ENCODE measurements around the gene CLDN7.

Gene CLDN7

GRCh38 chr17:7262192-7262934, at the start of gene CLDN7:
Gene CLDN7 (minus strand): TSS chr17:7262478. CDS start chr17:7262043, 435 bp downstream.
- DNase-seq: no peak

GRCh38 chr17:7311110-7311705, 48.9 kb upstream of the CLDN7 start:
- DNase-seq: no peak

DNA sequence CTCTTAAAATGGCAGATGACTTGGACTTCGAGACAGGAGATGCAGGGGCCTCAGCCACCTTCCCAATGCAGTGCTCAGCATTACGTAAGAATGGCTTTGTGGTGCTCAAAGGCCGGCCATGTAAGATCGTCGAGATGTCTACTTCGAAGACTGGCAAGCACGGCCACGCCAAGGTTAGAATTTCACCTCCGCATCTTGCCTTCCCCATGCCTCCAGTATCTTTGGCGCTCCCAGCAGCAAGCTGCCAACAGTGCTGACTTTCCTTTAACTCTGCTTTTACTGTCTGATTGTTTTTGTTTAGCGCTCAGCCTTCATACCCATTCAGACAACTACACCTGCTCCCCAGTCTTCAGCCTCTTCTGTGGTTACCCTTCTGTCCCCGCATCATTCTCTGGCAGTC, 47.4 kb upstream of the CLDN7 start:
- no peak for DNase-seq

DNA sequence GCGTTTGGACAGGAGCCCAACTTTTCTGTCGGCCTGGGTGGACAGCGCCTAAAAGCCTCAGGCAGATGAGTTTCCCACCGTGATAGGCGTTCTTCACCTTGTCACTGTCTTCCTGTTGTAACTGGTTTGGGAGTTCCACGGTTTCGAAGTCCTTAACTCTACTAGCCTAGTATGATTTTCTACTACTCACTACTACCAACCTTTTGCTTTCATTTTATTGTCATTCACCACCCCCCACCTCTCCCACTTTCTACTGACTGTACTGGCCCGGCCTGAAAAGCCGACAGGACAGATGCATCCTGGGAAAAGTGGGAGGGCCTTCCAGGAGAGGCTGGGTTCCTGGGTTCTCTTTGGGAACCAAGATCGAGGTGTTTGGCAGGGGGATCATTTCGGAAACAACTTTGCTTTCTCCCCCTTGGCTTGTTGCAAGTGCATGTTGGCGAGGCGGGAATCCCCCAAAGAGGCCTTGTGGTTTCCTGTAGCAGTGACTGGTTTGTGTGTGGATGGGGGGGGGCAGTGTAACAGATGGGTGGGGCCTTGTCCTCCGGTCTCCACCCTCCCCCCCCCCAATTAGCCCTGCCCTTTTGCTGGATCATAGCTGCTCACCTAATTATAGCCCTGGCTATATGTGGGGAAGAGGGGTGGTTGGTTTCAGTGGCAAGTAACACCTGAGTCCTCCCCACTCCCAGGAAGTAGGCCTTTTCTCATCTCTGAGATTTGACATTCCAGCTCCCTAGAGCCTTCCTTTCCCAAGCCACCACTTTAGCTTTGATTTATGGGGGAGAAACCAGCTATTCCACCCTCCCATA, 46.6 kb upstream of the CLDN7 start:
- DNase-seq: peak; percentile 89 to 91 (median 90)

DNA sequence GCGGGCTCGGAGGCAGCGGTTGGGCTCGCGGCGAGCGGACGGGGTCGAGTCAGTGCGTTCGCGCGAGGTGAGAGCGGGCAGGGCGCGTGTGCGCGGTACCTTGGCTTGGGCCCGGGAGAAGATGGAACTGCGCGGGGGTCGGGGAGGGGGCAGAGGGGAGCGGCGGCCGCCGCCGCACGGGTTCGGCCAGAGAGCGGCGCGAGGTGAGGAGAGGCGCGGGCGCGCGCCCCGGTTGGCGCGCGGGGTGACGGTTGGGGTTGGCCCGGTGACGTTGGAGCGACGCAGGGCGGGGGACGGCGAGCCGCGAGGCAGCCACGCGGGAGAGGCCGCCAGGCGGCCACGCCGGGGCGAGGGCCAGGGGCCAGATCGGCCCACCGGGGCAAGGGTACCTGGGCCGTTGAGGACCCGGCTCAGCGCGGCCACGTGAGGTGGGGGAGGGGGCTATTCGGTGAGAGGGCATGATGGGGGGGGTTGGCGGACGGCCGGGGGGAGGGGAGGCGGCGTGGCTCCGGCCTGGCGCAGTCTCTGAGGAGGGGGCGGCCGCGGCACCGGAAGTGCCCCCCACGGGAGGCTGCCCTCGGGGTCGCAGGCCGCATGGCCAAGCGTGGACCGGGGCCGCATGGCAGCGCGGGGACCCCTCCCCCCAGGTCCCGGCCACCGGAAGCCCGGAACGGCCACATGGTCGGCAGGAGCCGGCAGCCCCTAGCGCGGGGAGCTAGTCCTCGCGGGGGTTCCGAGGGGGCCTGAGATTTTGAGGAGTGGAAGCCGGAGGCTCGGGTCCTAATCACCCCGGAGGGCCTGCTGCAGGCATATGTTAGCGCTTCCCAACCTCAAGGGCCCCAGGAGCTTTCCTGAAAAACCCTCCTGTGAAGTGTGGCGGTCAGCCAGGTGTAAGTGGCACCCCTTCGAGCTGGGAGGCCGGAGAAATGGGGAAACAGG, 45.7 kb upstream of the CLDN7 start:
- peak; percentile 71 to 89 (median 75) for DNase-seq

- DNase-seq: peak; percentile 100
Measured at GRCh38 chr17:7306911-7307685, 44.8 kb upstream of the CLDN7 start, which contains the start of gene EIF5A. Gene EIF5A (plus strand): TSS chr17:7307628. CDS start chr17:7309636, 2,008 bp downstream.

GRCh38 chr17:7304179-7304578, 41.9 kb upstream of the CLDN7 start:
- no peak for DNase-seq

GRCh38 chr17:7296189-7296861, 34.0 kb upstream of the CLDN7 start:
- peak; percentile 89 to 95 (median 94) for DNase-seq

GRCh38 chr17:7295230-7296180, 33.2 kb upstream of the CLDN7 start:
- DNase-seq: no peak

DNA sequence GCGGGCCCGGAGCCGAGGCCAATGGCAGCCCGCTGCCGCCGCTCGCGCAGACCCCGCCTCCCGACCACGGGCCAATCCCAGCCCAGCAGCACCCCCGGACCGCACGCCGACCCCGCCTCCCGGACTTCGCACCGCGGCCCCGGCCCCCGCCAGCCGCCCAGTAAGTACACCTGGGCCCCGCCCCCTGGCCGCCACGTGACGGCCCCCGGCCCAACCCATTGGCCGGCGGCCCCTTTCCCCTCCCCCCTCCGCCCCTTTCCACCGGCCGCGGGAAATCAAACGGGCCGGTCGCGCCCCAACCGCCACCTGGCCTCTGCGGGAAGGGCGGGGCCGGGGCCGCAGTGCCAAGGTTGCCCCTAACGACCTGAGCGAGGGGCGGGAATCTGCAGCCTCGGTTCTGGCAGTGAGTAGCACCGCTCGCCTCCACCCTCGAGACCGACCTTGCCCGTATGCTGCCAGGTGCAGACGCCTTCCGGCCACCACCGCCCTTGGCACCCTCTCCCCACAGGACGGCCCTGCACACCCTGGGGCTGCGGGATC, 32.4 kb upstream of the CLDN7 start, which contains the start of gene YBX2:
TSS of gene YBX2 (minus strand) at position 26 of the 540 bp plus-strand sequence. CDS start 139 bp downstream, outside the sequence.
- DNase-seq: peak; percentile 26 to 72 (median 49)

DNA sequence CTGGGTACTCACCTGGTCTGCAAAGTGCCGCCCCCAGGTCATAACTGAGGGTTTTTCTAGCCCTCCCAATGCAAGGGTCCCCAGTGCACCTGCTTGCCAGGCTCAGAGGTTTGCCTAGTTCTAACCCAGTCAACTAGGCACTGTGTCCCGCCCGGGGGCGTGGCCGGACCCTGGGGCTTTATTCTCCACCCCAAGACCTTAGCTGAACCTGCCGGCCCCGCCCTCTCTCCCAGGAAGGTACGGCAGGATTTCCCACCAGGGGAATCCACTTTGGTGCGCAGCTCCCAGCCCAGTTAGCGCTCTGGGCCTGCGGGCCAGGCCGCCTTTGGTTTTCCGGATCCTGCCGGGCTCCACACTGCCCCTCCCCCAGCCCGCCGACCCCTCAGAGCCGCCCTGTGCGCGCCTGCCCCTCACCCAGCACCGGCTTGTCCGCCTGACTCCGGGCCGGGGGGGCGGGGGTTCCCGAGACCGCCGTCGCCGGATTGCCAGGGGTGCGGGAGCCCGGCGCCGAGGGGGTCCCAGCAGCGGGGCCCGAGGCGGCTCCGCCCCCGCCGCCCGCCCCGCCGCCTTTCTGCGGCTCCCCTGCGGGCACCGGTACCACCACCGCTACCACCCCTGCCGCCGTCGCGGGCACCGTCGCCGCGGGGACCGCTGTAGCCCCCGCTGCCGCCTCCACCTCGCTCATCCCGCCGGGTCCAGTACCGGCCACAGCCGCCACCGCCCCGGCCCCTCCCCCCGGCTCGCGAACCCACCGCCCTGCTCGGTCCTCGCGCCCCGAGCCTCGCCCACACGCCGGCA, 31.7 kb upstream of the CLDN7 start:
- DNase-seq: no peak

DNA sequence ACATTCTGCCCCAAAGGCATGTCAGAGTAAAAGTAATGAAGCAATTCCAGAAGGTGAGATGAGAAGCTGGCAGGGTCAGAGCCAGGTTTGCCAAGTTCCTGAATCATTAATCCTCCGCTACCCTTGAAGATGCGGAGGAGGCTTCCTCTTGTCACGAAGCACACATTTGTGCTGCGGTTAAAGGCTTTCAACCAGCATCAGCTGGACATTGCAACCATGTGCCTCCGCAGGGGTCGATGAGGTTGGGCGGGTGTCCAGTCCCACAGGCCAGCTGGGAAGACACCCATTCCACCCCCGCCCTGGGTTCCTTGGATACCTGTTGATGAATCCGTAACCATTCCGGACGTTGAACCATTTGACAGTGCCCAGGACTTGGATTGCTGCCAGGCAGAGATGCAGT, 30.9 kb upstream of the CLDN7 start:
- no peak for DNase-seq

DNA sequence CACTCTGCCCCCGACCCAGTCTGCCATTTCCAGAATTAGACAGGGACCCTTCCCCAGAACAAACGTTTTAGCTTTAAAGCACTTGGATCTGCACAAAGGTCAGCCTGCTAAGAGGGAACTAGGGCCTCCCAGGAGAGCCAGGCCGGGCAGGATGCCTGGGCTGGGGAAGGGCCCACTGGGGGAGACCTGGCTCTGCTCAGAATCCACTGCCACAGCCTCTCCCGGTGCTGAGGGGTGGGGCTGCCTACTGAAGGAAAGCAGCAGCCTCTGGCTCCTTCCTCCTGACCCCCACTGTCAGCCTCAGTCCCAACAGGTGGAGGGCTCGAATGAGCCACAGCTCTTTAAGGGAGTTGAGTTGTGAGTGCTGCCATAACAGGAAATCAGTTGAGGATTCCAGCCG, 30.5 kb upstream of the CLDN7 start:
- no peak for DNase-seq

DNA sequence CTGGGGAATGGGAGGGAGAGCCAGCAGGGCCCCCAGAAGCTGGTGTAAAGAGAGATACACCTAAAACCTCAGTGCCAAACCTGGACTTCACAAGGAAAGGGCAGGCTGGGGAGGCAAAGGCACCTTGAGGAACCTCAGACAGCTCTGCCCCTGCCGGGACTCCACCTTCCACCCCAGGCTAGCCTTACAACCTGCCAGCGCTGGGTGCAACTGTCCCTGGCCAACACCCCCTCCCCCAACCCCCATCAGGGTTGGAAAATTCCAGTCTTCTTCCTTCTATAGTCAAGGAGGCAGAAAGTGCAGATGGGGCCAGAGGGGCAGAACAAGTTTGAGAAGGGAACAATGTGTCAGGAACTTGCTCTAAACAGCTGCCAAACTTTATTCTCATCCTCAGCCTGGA, 29.9 kb upstream of the CLDN7 start:
- no peak for DNase-seq

GRCh38 chr17:7290685-7291084, 28.4 kb upstream of the CLDN7 start:
- DNase-seq: no peak

GRCh38 chr17:7290166-7290565, 27.9 kb upstream of the CLDN7 start:
- no peak for DNase-seq

GRCh38 chr17:7289256-7290032, 27.2 kb upstream of the CLDN7 start:
- DNase-seq: no peak

- no peak for DNase-seq
Measured at GRCh38 chr17:7285679-7286078, 23.4 kb upstream of the CLDN7 start.
